DOHH2 (cell line): ENCODE measurements around the gene SLFN12L.

Experiments used
- H3F3A ChIP-seq: fragments of 200-600 bp; sonication (generic), shearing (Covaris generic); 2 replicates; pipeline ENCODE4 v1.6.0; 2016; ENCODE audit warnings: antibody characterized with exemption, mild to moderate bottlenecking; ENCODE audit not compliant: control insufficient read depth, insufficient read depth
- H3K27ac ChIP-seq: fragments of 200-600 bp; sonication (generic); 2 replicates; pipeline ENCODE4 v1.5.1; 2014; ENCODE audit warnings: low read depth, mild to moderate bottlenecking, low read length, moderate library complexity
- H3K27me3 ChIP-seq: fragments of 200-600 bp; sonication (generic); 2 replicates; pipeline ENCODE4 v1.6.1; 2014; ENCODE audit warnings: mild to moderate bottlenecking, low read length, mixed read lengths; ENCODE audit not compliant: control insufficient read depth
- H3K36me3 ChIP-seq: fragments of 200-600 bp; sonication (generic); 2 replicates; pipeline ENCODE4 v1.6.1; 2014; ENCODE audit warnings: mild to moderate bottlenecking, low read length, moderate library complexity, mixed read lengths; ENCODE audit not compliant: control insufficient read depth
- H3K4me1 ChIP-seq: fragments of 200-600 bp; sonication (generic); 2 replicates; pipeline ENCODE4 v1.6.1; 2014; ENCODE audit warnings: mild to moderate bottlenecking, low read length, mixed read lengths; ENCODE audit not compliant: control insufficient read depth
- H3K4me2 ChIP-seq: fragments of 200-600 bp; sonication (generic); 2 replicates; pipeline ENCODE4 v1.6.0; 2014; ENCODE audit warnings: mild to moderate bottlenecking, low read length, moderate library complexity
- H3K4me3 ChIP-seq: fragments of 200-600 bp; sonication (generic); 2 replicates; pipeline ENCODE4 v1.5.1; 2014; ENCODE audit warnings: mild to moderate bottlenecking, low read length, mixed read lengths
- H3K79me2 ChIP-seq: fragments of 200-600 bp; sonication (generic); 2 replicates; pipeline ENCODE4 v1.6.1; 2014; ENCODE audit warnings: mild to moderate bottlenecking, low read length, mixed read lengths; ENCODE audit not compliant: control insufficient read depth
- H3K9me2 ChIP-seq: fragments of 200-600 bp; sonication (generic); replicated peaks from 2 replicates; pipeline ENCODE4 v1.6.1; 2014; ENCODE audit warnings: mild to moderate bottlenecking, low read length, mixed read lengths; ENCODE audit not compliant: control insufficient read depth
- H3K9me3 ChIP-seq: fragments of 200-600 bp; sonication (generic); 2 replicates; pipeline ENCODE4 v1.6.1; 2014; ENCODE audit warnings: antibody characterized with exemption, low read length, mixed read lengths; ENCODE audit not compliant: control insufficient read depth, insufficient read depth
- H4K20me1 ChIP-seq: fragments of 200-600 bp; sonication (generic); 2 replicates; pipeline ENCODE4 v1.6.0; 2014; ENCODE audit warnings: low read depth, mild to moderate bottlenecking, antibody characterized with exemption, low read length, moderate library complexity; ENCODE audit not compliant: control insufficient read depth, insufficient read depth
- CTCF ChIP-seq: fragments of 200-600 bp; sonication (generic); IDR thresholded peaks from one replicate; pipeline ENCODE4 v1.5.1; 2014; ENCODE audit warnings: antibody characterized with exemption, mild to moderate bottlenecking, low read depth, low read length; ENCODE audit not compliant: poor library complexity, severe bottlenecking
- EZH2phosphoT487 ChIP-seq: fragments of 200-600 bp; sonication (generic); IDR thresholded peaks from 2 replicates; pipeline ENCODE4 v1.6.1; 2017; ENCODE audit warnings: borderline replicate concordance, mild to moderate bottlenecking, antibody characterized with exemption, low read length, moderate library complexity, mixed read lengths

The SLFN12L gene

GRCh38 chr17:35447499-35447898, 90.0 kb downstream of the SLFN12L start:
- Histone ChIP-seq H3K4me2 (no peak overlapping the region), H3K27ac (no peak overlapping the region), H3K9me2 (no peaks in the 10 kb centered on the region), H4K20me1 (no peaks in the 10 kb centered on the region), H3F3A (no peaks in the 10 kb centered on the region), H3K36me3 (no peaks in the 10 kb centered on the region), H3K9me3 (no peaks in the 10 kb centered on the region), H3K27me3 (peaks cover 38% of the 10 kb centered on the region), H3K79me2 (no peaks in the 10 kb centered on the region), H3K4me1 (peaks cover 11% of the 10 kb centered on the region), H3K4me3 (no peak overlapping the region)
- no peak for TF ChIP-seq CTCF
- TF ChIP-seq EZH2phosphoT487 = no peak

- no peak overlapping the region for H3K4me3 ChIP-seq
- no peaks in the 10 kb centered on the region for H3K27me3 ChIP-seq
- TF ChIP-seq CTCF (no peak), EZH2phosphoT487 (no peak)
- no peaks in the 10 kb centered on the region for H3K36me3 ChIP-seq
- H3F3A ChIP-seq = no peaks in the 10 kb centered on the region
- no peaks in the 10 kb centered on the region for H3K4me1 ChIP-seq
- no peaks in the 10 kb centered on the region for H4K20me1 ChIP-seq
- no peak overlapping the region for H3K27ac ChIP-seq
- H3K9me2 ChIP-seq = no peaks in the 10 kb centered on the region
- H3K9me3 ChIP-seq = no peaks in the 10 kb centered on the region
- H3K4me2 ChIP-seq = no peak overlapping the region
- H3K79me2 ChIP-seq = no peaks in the 10 kb centered on the region
Observed at GRCh38 chr17:35438433-35438832, 99.0 kb downstream of the SLFN12L start.

DNA sequence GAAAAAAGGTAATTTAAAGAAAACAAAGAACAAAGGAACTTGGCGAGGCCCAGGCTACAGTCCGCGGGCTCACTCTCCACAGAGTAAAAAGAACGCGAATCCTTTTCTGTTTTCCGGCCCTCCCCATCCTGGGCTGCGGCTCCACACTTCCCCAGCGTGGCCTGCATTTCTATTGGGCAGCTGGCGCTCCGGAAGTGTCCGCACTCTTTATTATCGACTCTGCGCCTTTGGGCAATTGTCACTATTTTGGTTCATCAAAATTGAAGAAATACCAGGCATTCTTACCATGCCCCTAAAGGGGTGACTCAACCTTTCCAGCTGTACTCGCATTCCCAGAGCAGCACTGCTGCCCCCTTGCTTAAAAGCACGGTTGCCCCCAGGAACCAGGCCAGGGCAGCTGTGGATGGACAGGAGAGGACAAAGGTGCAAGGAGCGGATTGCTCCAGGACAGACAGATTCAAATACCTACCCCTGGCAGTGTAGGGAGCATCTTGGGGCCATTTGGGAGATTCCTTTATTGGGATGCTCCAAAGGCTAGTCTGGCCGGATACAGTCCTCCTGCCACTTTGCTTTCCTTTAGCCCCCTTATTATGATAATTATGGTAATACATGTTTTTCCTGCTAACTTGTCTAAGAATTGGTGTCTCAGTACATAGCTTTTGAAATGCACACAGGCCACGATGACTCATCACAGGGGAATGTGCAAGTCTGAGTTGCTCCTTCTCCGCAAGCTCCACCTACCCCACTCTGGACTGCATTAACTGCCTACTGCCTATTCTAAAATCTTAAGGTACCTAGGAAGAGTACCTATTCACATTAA, 104.2 kb downstream of the SLFN12L start:
- Histone ChIP-seq H3K4me3 (no peak overlapping the region), H3K27ac (no peak overlapping the region), H3K9me3 (no peaks in the 10 kb centered on the region), H3F3A (no peaks in the 10 kb centered on the region), H3K9me2 (no peaks in the 10 kb centered on the region), H3K79me2 (no peaks in the 10 kb centered on the region), H3K4me2 (no peak overlapping the region), H3K4me1 (no peaks in the 10 kb centered on the region), H4K20me1 (no peaks in the 10 kb centered on the region), H3K27me3 (peaks cover 24% of the 10 kb centered on the region), H3K36me3 (no peaks in the 10 kb centered on the region)
- TF ChIP-seq EZH2phosphoT487 (no peak), CTCF (no peak)
